Measurements from ENCODE around the gene AUH.

The AUH gene

GRCh38 chr9:91253488-91253887, 108.2 kb downstream of the AUH start:
- Histone ChIP-seq H3K9me3 (ENCODE audit: control insufficient read depth, low read length) (no peaks in the 10 kb centered on the region), H3K4me3 (ENCODE audit: insufficient read depth in 1 of 2, low read depth in 1 of 2, low read length in 2 of 2) (no peak overlapping the region), H3K18ac (ENCODE audit: low read depth in 1 of 2, low read length in 2 of 2) (no peak overlapping the region), H3K36me3 (ENCODE audit: control insufficient read depth in 1 of 2, insufficient read depth in 2 of 2, low read depth in 1 of 2, low read length in 2 of 2) (no peaks in the 10 kb centered on the region), H2BK120ac (ENCODE audit: low read depth, low read length) (no peak overlapping the region), H4K8ac (ENCODE audit: low read length) (no peak overlapping the region), H3K4me1 (ENCODE audit: control insufficient read depth, insufficient read depth, low read depth, low read length) (no peaks in the 10 kb centered on the region), H3K79me1 (replicated peaks; ENCODE audit: low read length, poor library complexity, severe bottlenecking) (peaks cover 2% of the 10 kb centered on the region), H2BK15ac (ENCODE audit: low read depth, poor library complexity, severe bottlenecking) (no peak overlapping the region), H2BK12ac (ENCODE audit: low read length in 2 of 2) (no peak overlapping the region), H2AFZ (ENCODE audit: low read depth, low read length) (no peak overlapping the region), H3K27me3 (ENCODE audit: control insufficient read depth in 1 of 2, insufficient read depth in 1 of 2, low read length in 2 of 2) (no peaks in the 10 kb centered on the region), H3K4me2 (ENCODE audit: low read length, poor library complexity, severe bottlenecking) (no peak overlapping the region), H4K91ac (ENCODE audit: low read length) (no peak overlapping the region), H3K27ac (ENCODE audit: low read length, poor library complexity, severe bottlenecking) (no peak overlapping the region), H2BK5ac (ENCODE audit: low read depth, low read length, poor library complexity, severe bottlenecking) (no peak overlapping the region), H2AK5ac (ENCODE audit: low read length, severe bottlenecking) (no peak overlapping the region), H3K23ac (ENCODE audit: low read length in 2 of 2) (no peak overlapping the region), H3K14ac (ENCODE audit: low read length in 2 of 2) (no peak overlapping the region), H3K9ac (ENCODE audit: low read length) (no peak overlapping the region), H3K4ac (ENCODE audit: low read depth in 1 of 2, low read length in 2 of 2) (no peak overlapping the region)
- WGBS: 69% methylated on average over 1 of the region's 1 CpG
- DNase-seq: peak; percentile 33

GRCh38 chr9:91248707-91249106, 113.0 kb downstream of the AUH start:
- Histone ChIP-seq H3K4ac (ENCODE audit: low read depth in 1 of 2, low read length in 2 of 2) (no peak overlapping the region), H3K14ac (ENCODE audit: low read length in 2 of 2) (no peak overlapping the region), H3K9ac (ENCODE audit: low read length) (no peak overlapping the region), H3K36me3 (ENCODE audit: control insufficient read depth in 1 of 2, insufficient read depth in 2 of 2, low read depth in 1 of 2, low read length in 2 of 2) (no peaks in the 10 kb centered on the region), H2AFZ (ENCODE audit: low read depth, low read length) (no peak overlapping the region), H2AK5ac (ENCODE audit: low read length, severe bottlenecking) (no peak overlapping the region), H3K79me1 (replicated peaks; ENCODE audit: low read length, poor library complexity, severe bottlenecking) (peaks cover 1% of the 10 kb centered on the region), H3K4me1 (ENCODE audit: control insufficient read depth, insufficient read depth, low read depth, low read length) (peaks cover 11% of the 10 kb centered on the region), H3K18ac (ENCODE audit: low read depth in 1 of 2, low read length in 2 of 2) (no peak overlapping the region), H3K4me2 (ENCODE audit: low read length, poor library complexity, severe bottlenecking) (no peak overlapping the region), H3K4me3 (ENCODE audit: insufficient read depth in 1 of 2, low read depth in 1 of 2, low read length in 2 of 2) (no peak overlapping the region), H3K27ac (ENCODE audit: low read length, poor library complexity, severe bottlenecking) (no peak overlapping the region), H3K27me3 (ENCODE audit: control insufficient read depth in 1 of 2, insufficient read depth in 1 of 2, low read length in 2 of 2) (no peaks in the 10 kb centered on the region), H2BK120ac (ENCODE audit: low read depth, low read length) (no peak overlapping the region), H3K23ac (ENCODE audit: low read length in 2 of 2) (no peak overlapping the region), H4K91ac (ENCODE audit: low read length) (no peak overlapping the region), H2BK12ac (ENCODE audit: low read length in 2 of 2) (no peak overlapping the region), H4K8ac (ENCODE audit: low read length) (no peak overlapping the region), H3K9me3 (ENCODE audit: control insufficient read depth, low read length) (no peaks in the 10 kb centered on the region), H2BK5ac (ENCODE audit: low read depth, low read length, poor library complexity, severe bottlenecking) (no peak overlapping the region), H2BK15ac (ENCODE audit: low read depth, poor library complexity, severe bottlenecking) (no peak overlapping the region)
- over 99% methylated on average over 4 of the region's 6 CpGs for WGBS
- DNase-seq: no peak

- H3K18ac ChIP-seq (ENCODE audit: low read depth in 1 of 2, low read length in 2 of 2): no peak overlapping the region
- no peak overlapping the region for H3K27ac ChIP-seq (ENCODE audit: low read length, poor library complexity, severe bottlenecking)
- no peak overlapping the region for H2BK120ac ChIP-seq (ENCODE audit: low read depth, low read length)
- no peak overlapping the region for H4K91ac ChIP-seq (ENCODE audit: low read length)
- 94% methylated on average over 2 of the region's 2 CpGs for WGBS
- no peak overlapping the region for H3K14ac ChIP-seq (ENCODE audit: low read length in 2 of 2)
- peaks cover 3% of the 10 kb centered on the region for H3K79me1 ChIP-seq (replicated peaks; ENCODE audit: low read length, poor library complexity, severe bottlenecking)
- H3K9me3 ChIP-seq (ENCODE audit: control insufficient read depth, low read length): no peaks in the 10 kb centered on the region
- peaks cover 14% of the 10 kb centered on the region for H3K4me1 ChIP-seq (ENCODE audit: control insufficient read depth, insufficient read depth, low read depth, low read length)
- H3K36me3 ChIP-seq (ENCODE audit: control insufficient read depth in 1 of 2, insufficient read depth in 2 of 2, low read depth in 1 of 2, low read length in 2 of 2): peaks cover 0 to 9% of the 10 kb centered on the region in 2 experiments
- no peak overlapping the region for H2AFZ ChIP-seq (ENCODE audit: low read depth, low read length)
- no peak overlapping the region for H2BK12ac ChIP-seq (ENCODE audit: low read length in 2 of 2)
- H3K4me3 ChIP-seq (ENCODE audit: insufficient read depth in 1 of 2, low read depth in 1 of 2, low read length in 2 of 2): no peak overlapping the region
- H2AK5ac ChIP-seq (ENCODE audit: low read length, severe bottlenecking): no peak overlapping the region
- DNase-seq: no peak
- H3K23ac ChIP-seq (ENCODE audit: low read length in 2 of 2): no peak overlapping the region
- H3K4me2 ChIP-seq (ENCODE audit: low read length, poor library complexity, severe bottlenecking): no peak overlapping the region
- no peak overlapping the region for H2BK5ac ChIP-seq (ENCODE audit: low read depth, low read length, poor library complexity, severe bottlenecking)
- H3K9ac ChIP-seq (ENCODE audit: low read length): no peak overlapping the region
- no peak overlapping the region for H3K4ac ChIP-seq (ENCODE audit: low read depth in 1 of 2, low read length in 2 of 2)
- H2BK15ac ChIP-seq (ENCODE audit: low read depth, poor library complexity, severe bottlenecking): no peak overlapping the region
- H3K27me3 ChIP-seq (ENCODE audit: control insufficient read depth in 1 of 2, insufficient read depth in 1 of 2, low read length in 2 of 2): no peaks in the 10 kb centered on the region
- H4K8ac ChIP-seq (ENCODE audit: low read length): peak overlapping the region; percentile 40
Measured at GRCh38 chr9:91247278-91247677, 114.4 kb downstream of the AUH start.

GRCh38 chr9:91246846-91247245, 114.9 kb downstream of the AUH start:
- H4K8ac ChIP-seq (ENCODE audit: low read length): no peak overlapping the region
- no peak overlapping the region for H3K27ac ChIP-seq (ENCODE audit: low read length, poor library complexity, severe bottlenecking)
- H3K4ac ChIP-seq (ENCODE audit: low read depth in 1 of 2, low read length in 2 of 2): no peak overlapping the region
- peaks cover 0 to 9% of the 10 kb centered on the region in 2 experiments for H3K36me3 ChIP-seq (ENCODE audit: control insufficient read depth in 1 of 2, insufficient read depth in 2 of 2, low read depth in 1 of 2, low read length in 2 of 2)
- no peaks in the 10 kb centered on the region for H3K27me3 ChIP-seq (ENCODE audit: control insufficient read depth in 1 of 2, insufficient read depth in 1 of 2, low read length in 2 of 2)
- no peak overlapping the region for H2BK120ac ChIP-seq (ENCODE audit: low read depth, low read length)
- H3K9ac ChIP-seq (ENCODE audit: low read length): no peak overlapping the region
- no peak overlapping the region for H2AK5ac ChIP-seq (ENCODE audit: low read length, severe bottlenecking)
- no peak overlapping the region for H3K4me3 ChIP-seq (ENCODE audit: insufficient read depth in 1 of 2, low read depth in 1 of 2, low read length in 2 of 2)
- no peak overlapping the region for H4K91ac ChIP-seq (ENCODE audit: low read length)
- H3K23ac ChIP-seq (ENCODE audit: low read length in 2 of 2): no peak overlapping the region
- H2BK15ac ChIP-seq (ENCODE audit: low read depth, poor library complexity, severe bottlenecking): no peak overlapping the region
- H2AFZ ChIP-seq (ENCODE audit: low read depth, low read length): no peak overlapping the region
- H2BK12ac ChIP-seq (ENCODE audit: low read length in 2 of 2): no peak overlapping the region
- no peak for DNase-seq
- no peaks in the 10 kb centered on the region for H3K9me3 ChIP-seq (ENCODE audit: control insufficient read depth, low read length)
- WGBS: 89% methylated on average over 5 of the region's 5 CpGs
- H3K18ac ChIP-seq (ENCODE audit: low read depth in 1 of 2, low read length in 2 of 2): no peak overlapping the region
- no peak overlapping the region for H3K14ac ChIP-seq (ENCODE audit: low read length in 2 of 2)
- H3K4me2 ChIP-seq (ENCODE audit: low read length, poor library complexity, severe bottlenecking): no peak overlapping the region
- H3K79me1 ChIP-seq (replicated peaks; ENCODE audit: low read length, poor library complexity, severe bottlenecking): peaks cover 3% of the 10 kb centered on the region
- H3K4me1 ChIP-seq (ENCODE audit: control insufficient read depth, insufficient read depth, low read depth, low read length): peaks cover 17% of the 10 kb centered on the region
- H2BK5ac ChIP-seq (ENCODE audit: low read depth, low read length, poor library complexity, severe bottlenecking): no peak overlapping the region

Data from mesenchymal stem cell (in vitro differentiated cells and primary cell).